GM12878 (cell line): ENCODE measurements around the gene MMP24.

ENCODE experiments used
- CEBPB ChIP-seq, 2 experiments: fragments of 150-350 bp in 1 of 2; IDR thresholded peaks; 2 replicates each; pipeline ENCODE4 v1.6.1; 2012 to 2014; ENCODE audit warnings: low read depth in 2 of 2, low read length in 2 of 2, borderline replicate concordance in 1 of 2, inconsistent platforms in 1 of 2
- CTCF ChIP-seq, 3 experiments: IDR thresholded peaks in 2 of 3; conservative IDR thresholded peaks in 1 of 3; 2 replicates each; pipeline ENCODE4 v1.5.1; 2011; ENCODE audit warnings: low read depth in 3 of 3, low read length in 3 of 3, mild to moderate bottlenecking in 3 of 3, control low read depth in 2 of 3, moderate library complexity in 2 of 3, inconsistent platforms in 1 of 3, mixed read lengths in 1 of 3; ENCODE audit not compliant: control insufficient read depth in 2 of 3, insufficient read depth in 1 of 3; ENCODE audit errors: extremely low read depth in 1 of 3
- FOXM1 ChIP-seq: IDR thresholded peaks from 2 replicates; pipeline ENCODE4 v1.6.1; 2012; ENCODE audit warnings: low read depth, mild to moderate bottlenecking, inconsistent platforms, low read length, moderate library complexity
- HCFC1 ChIP-seq: fragments of 150-350 bp; IDR thresholded peaks from 2 replicates; pipeline ENCODE4 v1.6.1; 2014; ENCODE audit warnings: low read length
- MYC ChIP-seq: IDR thresholded peaks from 2 replicates; pipeline ENCODE4 v1.6.1; 2011; ENCODE audit warnings: mild to moderate bottlenecking, low read length, moderate library complexity, inconsistent platforms; ENCODE audit not compliant: insufficient read depth, insufficient replicate concordance, insufficient read length, severe bottlenecking
- RBBP5 ChIP-seq: fragments of 200-600 bp; sonication (generic); conservative IDR thresholded peaks from 2 replicates; pipeline ENCODE4 v1.6.1; 2016
- SREBF2 ChIP-seq: IDR thresholded peaks from 2 replicates; pipeline ENCODE4 v1.6.1; 2012; ENCODE audit warnings: mild to moderate bottlenecking, low read length
- TAF1 ChIP-seq: IDR thresholded peaks from 2 replicates; pipeline ENCODE4 v1.6.1; 2011; ENCODE audit warnings: mild to moderate bottlenecking, low read depth, low read length, borderline replicate concordance
- TF ChIP-seq, protein P1 (sequence below): fragments of 450-650 bp; IDR thresholded peaks from 2 replicates; pipeline ENCODE4 v1.6.1; 2017; ENCODE audit warnings: mild to moderate bottlenecking, low read depth, inconsistent platforms; ENCODE audit not compliant: poor library complexity, severe bottlenecking

- TF ChIP-seq RBBP5 (no peak), FOXM1 (no peak), MYC (no peak), TAF1 (no peak), CTCF (IDR thresholded peaks at IDR 0.05 in 2 of 3, conservative IDR thresholded peaks at IDR 0.05 in 1 of 3; ENCODE audit: control insufficient read depth in 2 of 3, extremely low read depth in 1 of 3, insufficient read depth in 1 of 3, low read depth in 3 of 3, low read length in 3 of 3) (no peak), HCFC1 (no peak), SREBF2 (no peak), CEBPB (IDR thresholded peaks at IDR 0.05; ENCODE audit: borderline replicate concordance in 1 of 2, low read depth in 2 of 2, low read length in 2 of 2) (no peak)
- TF ChIP-seq, protein P1, sequence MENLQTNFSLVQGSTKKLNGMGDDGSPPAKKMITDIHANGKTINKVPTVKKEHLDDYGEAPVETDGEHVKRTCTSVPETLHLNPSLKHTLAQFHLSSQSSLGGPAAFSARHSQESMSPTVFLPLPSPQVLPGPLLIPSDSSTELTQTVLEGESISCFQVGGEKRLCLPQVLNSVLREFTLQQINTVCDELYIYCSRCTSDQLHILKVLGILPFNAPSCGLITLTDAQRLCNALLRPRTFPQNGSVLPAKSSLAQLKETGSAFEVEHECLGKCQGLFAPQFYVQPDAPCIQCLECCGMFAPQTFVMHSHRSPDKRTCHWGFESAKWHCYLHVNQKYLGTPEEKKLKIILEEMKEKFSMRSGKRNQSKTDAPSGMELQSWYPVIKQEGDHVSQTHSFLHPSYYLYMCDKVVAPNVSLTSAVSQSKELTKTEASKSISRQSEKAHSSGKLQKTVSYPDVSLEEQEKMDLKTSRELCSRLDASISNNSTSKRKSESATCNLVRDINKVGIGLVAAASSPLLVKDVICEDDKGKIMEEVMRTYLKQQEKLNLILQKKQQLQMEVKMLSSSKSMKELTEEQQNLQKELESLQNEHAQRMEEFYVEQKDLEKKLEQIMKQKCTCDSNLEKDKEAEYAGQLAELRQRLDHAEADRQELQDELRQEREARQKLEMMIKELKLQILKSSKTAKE: no peak
Measured at GRCh38 chr20:35226884-35227681, 593 bp downstream of the MMP24 start.
